Measurements from ENCODE around the gene SCUBE1. TPM values are rescaled to one million over a fixed set of nuclear protein-coding genes. Genes with fewer than 3 reads are reported as not detected.
A peak's percentile ranks its signal among the peaks of the same experiment; 100 is the strongest.

SCUBE1 gene
- total and polyA plus RNA-seq, 8 donors, result 0.31 to 8.0 (median 1.8) TPM

- Histone ChIP-seq H3K27ac (no peak overlapping the region), H3K4me3 (no peak overlapping the region), H3K4me1 (no peaks in the 10 kb centered on the region), H3K27me3 (peaks cover 0 to 34% (median 0%) of the 10 kb centered on the region in 3 donors), H3K36me3 (no peaks in the 10 kb centered on the region), H3K9me3 (no peaks in the 10 kb centered on the region)
- DNase-seq, result peak in 1 of 2 donors; percentile 51
- intact Hi-C loops (cut with DNase I; ENCODE audit: low total_unique reads), result no loop called here
- 58 to 65% (median 61%) methylated on average over 17 to 20 of the region's 20 CpGs for WGBS, 5 donors
- no peak for TF ChIP-seq POLR2AphosphoS5 (IDR thresholded peaks at IDR 0.05)
- no peak for TF ChIP-seq CTCF (IDR thresholded peaks at IDR 0.05)
- TF ChIP-seq EP300 (IDR thresholded peaks at IDR 0.05), result no peak
- TF ChIP-seq POLR2A (IDR thresholded peaks at IDR 0.05), result no peak
Measured at GRCh38 chr22:43203471-43203981, 139.6 kb downstream of the SCUBE1 start.

- H3K4me1 ChIP-seq, result no peaks in the 10 kb centered on the region
- 70 to 75% (median 73%) methylated on average over 10 to 13 of the region's 13 CpGs for WGBS, 5 donors
- H3K27me3 ChIP-seq, result peaks cover 0 to 40% (median 0%) of the 10 kb centered on the region in 3 donors
- no peaks in the 10 kb centered on the region for H3K36me3 ChIP-seq
- TF ChIP-seq POLR2AphosphoS5 (IDR thresholded peaks at IDR 0.05) (no peak), EP300 (IDR thresholded peaks at IDR 0.05) (no peak), POLR2A (IDR thresholded peaks at IDR 0.05) (no peak), CTCF (IDR thresholded peaks at IDR 0.05) (no peak)
- H3K9me3 ChIP-seq, result no peaks in the 10 kb centered on the region
- H3K27ac ChIP-seq, result no peak overlapping the region
- DNase-seq, result no peak
- intact Hi-C loops (cut with DNase I; ENCODE audit: low total_unique reads), result no loop called here
- no peak overlapping the region for H3K4me3 ChIP-seq
Measured at GRCh38 chr22:43202756-43203410, 140.3 kb downstream of the SCUBE1 start.

GRCh38 chr22:43202326-43202725, 140.8 kb downstream of the SCUBE1 start:
- DNase-seq, result no peak

More at GRCh38 chr22:43202326-43202725, 140.8 kb downstream of the SCUBE1 start:
- TF ChIP-seq POLR2AphosphoS5 (IDR thresholded peaks at IDR 0.05) (no peak), CTCF (IDR thresholded peaks at IDR 0.05) (no peak), EP300 (IDR thresholded peaks at IDR 0.05) (no peak), POLR2A (IDR thresholded peaks at IDR 0.05) (no peak)
- Histone ChIP-seq H3K27me3 (peaks cover 0 to 45% (median 0%) of the 10 kb centered on the region in 3 donors), H3K4me3 (no peak overlapping the region), H3K27ac (no peak overlapping the region), H3K36me3 (no peaks in the 10 kb centered on the region), H3K9me3 (no peaks in the 10 kb centered on the region), H3K4me1 (no peaks in the 10 kb centered on the region)
- intact Hi-C loops (cut with DNase I; ENCODE audit: low total_unique reads), result no loop called here
- WGBS, 5 donors, result 94 to 95% (median 95%) methylated on average over 10 of the region's 10 CpGs
